22Rv1 (cell line): ENCODE measurements around the gene TRIM33.

Source experiments
- CTCF ChIP-seq: fragments of 450-650 bp; IDR thresholded peaks from 2 replicates; pipeline ENCODE4 v1.5.1; 2017; ENCODE audit warnings: mild to moderate bottlenecking
- ZFX ChIP-seq: fragments of 450-650 bp; IDR thresholded peaks from 2 replicates; pipeline ENCODE4 v1.6.1; 2017; ENCODE audit warnings: antibody characterized with exemption, borderline replicate concordance

DNA sequence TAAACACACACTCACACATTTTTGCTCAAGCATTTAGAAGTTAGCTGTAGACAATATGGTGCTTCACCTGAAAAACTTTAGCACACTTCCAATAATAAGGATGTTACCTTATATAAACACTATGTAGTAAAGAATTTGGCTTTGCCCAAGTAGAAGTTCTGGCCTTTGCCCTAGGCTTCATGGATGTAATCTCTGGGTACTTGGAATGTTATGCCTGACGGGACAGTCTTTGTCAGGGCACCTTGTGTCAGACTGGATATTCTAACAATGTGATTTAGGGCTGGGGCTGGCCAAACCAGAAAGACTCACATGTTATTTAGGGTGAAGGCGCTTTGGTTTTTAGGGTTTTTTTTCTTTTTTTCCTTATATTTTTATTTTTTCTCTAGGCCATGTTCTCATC, 34.8 kb upstream of the TRIM33 start:
- TF ChIP-seq CTCF: no peak
- no peak for TF ChIP-seq ZFX
